Endothelial cell of umbilical vein (primary cell): Measurements from ENCODE around the gene AGPAT1. TPM values are rescaled to one million over a fixed set of nuclear protein-coding genes. Genes with fewer than 3 reads are reported as not detected.

Experiments
- BruUV-seq: library from RNA; stranded (reverse); fragments of 400-500 nt; replicated peaks from 2 replicates; lab custom pipeline; 2021; lab: Mats Ljungman, UMichigan
- CTCF ChIA-PET: fragments of 300-600, 350-600 bp; sonication (Branson Sonifier 250); formaldehyde crosslinking; loops from one replicate; lab custom pipeline; 2021; ENCODE audit warnings: antibody characterized with exemption, inconsistent platforms; lab: Charles Lee
- POLR2A ChIA-PET: fragments of 300-600, 350-600 bp; sonication (Branson Sonifier 250); formaldehyde crosslinking; loops from one replicate; lab custom pipeline; 2021; ENCODE audit warnings: antibody characterized with exemption, inconsistent platforms; lab: Charles Lee
- DNase-seq: peaks from one replicate; pipeline ENCODE4 v3.0.0-alpha.2; 2011; ENCODE audit warnings: low read depth, low spot score
- FAIRE-seq: peaks from 2 replicates; lab custom pipeline; 2011; peaks lifted over from hg19 to GRCh38; lab: Jason Lieb, UNC
- H2AFZ ChIP-seq: 2 replicates; pipeline ENCODE4 v1.6.0; 2012; ENCODE audit warnings: low read depth, low read length, control low read depth, inconsistent platforms
- H3K27ac ChIP-seq: 2 replicates; pipeline ENCODE4 v1.5.1; 2011; ENCODE audit warnings: low read depth, mild to moderate bottlenecking, control low read depth, low read length, moderate library complexity; ENCODE audit not compliant: insufficient read depth
- H3K27me3 ChIP-seq, 2 experiments: 2 replicates each; pipeline versions ENCODE4 v1.6.0 to v1.6.1; 2011; ENCODE audit warnings: low read length in 2 of 2, mixed read lengths in 1 of 2; ENCODE audit not compliant: control insufficient read depth in 2 of 2, insufficient read depth in 2 of 2
- H3K36me3 ChIP-seq, 2 experiments: 2 replicates in 1 of 2; 3 replicates in 1 of 2; pipeline ENCODE4 v1.5.1; 2011; ENCODE audit warnings: low read length in 2 of 2, mild to moderate bottlenecking in 1 of 2, moderate library complexity in 1 of 2; ENCODE audit not compliant: control insufficient read depth in 2 of 2, insufficient read depth in 2 of 2; ENCODE audit errors: extremely low read depth in 1 of 2
- H3K4me1 ChIP-seq: 3 replicates; pipeline ENCODE4 v1.5.1; 2011; ENCODE audit warnings: mild to moderate bottlenecking, low read length; ENCODE audit not compliant: control insufficient read depth, insufficient read depth; ENCODE audit errors: extremely low read depth
- H3K4me2 ChIP-seq: 2 replicates; pipeline ENCODE4 v1.6.1; 2011; ENCODE audit warnings: low read length, control low read depth, mixed read lengths; ENCODE audit not compliant: insufficient read depth
- H3K4me3 ChIP-seq, 3 experiments: fragments of 200-600 bp in 1 of 3; sonication (generic), shearing (Covaris generic) in 1 of 3; replicated peaks in 1 of 3; 2 replicates each; pipeline ENCODE4 v1.5.1; 2011 to 2016; ENCODE audit warnings: control low read depth in 3 of 3, low read length in 3 of 3, mild to moderate bottlenecking in 2 of 3, inconsistent platforms in 1 of 3, low read depth in 1 of 3, moderate library complexity in 1 of 3; ENCODE audit not compliant: insufficient read depth in 1 of 3
- H3K79me2 ChIP-seq: 2 replicates; pipeline ENCODE4 v1.6.0; 2012; ENCODE audit warnings: low read length, inconsistent platforms; ENCODE audit not compliant: control insufficient read depth, insufficient read depth
- H3K9ac ChIP-seq: replicated peaks from 2 replicates; pipeline ENCODE3; 2011; ENCODE audit warnings: low read length, control low read depth; ENCODE audit not compliant: insufficient read depth; ENCODE audit errors: extremely low read depth
- H3K9me1 ChIP-seq: replicated peaks from 3 replicates; pipeline ENCODE4 v1.6.0; 2011; ENCODE audit warnings: mild to moderate bottlenecking, low read length; ENCODE audit not compliant: control insufficient read depth, insufficient read depth; ENCODE audit errors: extremely low read depth
- H3K9me3 ChIP-seq: replicated peaks from 2 replicates; pipeline ENCODE4 v1.5.1; 2012; ENCODE audit warnings: low read length, inconsistent platforms; ENCODE audit not compliant: control insufficient read depth, insufficient read depth
- H4K20me1 ChIP-seq: replicated peaks from 2 replicates; pipeline ENCODE3; 2011; ENCODE audit warnings: mild to moderate bottlenecking, low read length; ENCODE audit not compliant: control insufficient read depth, insufficient read depth; ENCODE audit errors: extremely low read depth
- CTCF ChIP-seq, 2 donors: IDR thresholded peaks; 1 replicate in 1 of 2; 2 replicates in 1 of 2; pipeline ENCODE4 v1.5.1; 2011; ENCODE audit warnings: low read length in 2 of 2, mild to moderate bottlenecking in 2 of 2, moderate library complexity in 2 of 2, control low read depth in 1 of 2, inconsistent platforms in 1 of 2, low read depth in 1 of 2; ENCODE audit not compliant: insufficient read depth in 1 of 2; ENCODE audit errors: extremely low read depth in 1 of 2
- EZH2 ChIP-seq: IDR thresholded peaks from 2 replicates; pipeline ENCODE4 v1.6.1; 2012; ENCODE audit warnings: borderline replicate concordance, low read depth, mild to moderate bottlenecking, moderate library complexity, low read length, inconsistent platforms; ENCODE audit not compliant: severe bottlenecking
- FOS ChIP-seq: IDR thresholded peaks from 2 replicates; pipeline ENCODE4 v1.6.1; 2011; ENCODE audit warnings: mild to moderate bottlenecking, low read length, moderate library complexity, borderline replicate concordance; ENCODE audit not compliant: insufficient read depth
- GATA2 ChIP-seq: IDR thresholded peaks from 2 replicates; pipeline ENCODE4 v1.7.0; 2011; ENCODE audit warnings: low read depth, mild to moderate bottlenecking, moderate library complexity, mixed read lengths, low read length; ENCODE audit not compliant: insufficient read length, insufficient read depth
- JUN ChIP-seq: IDR thresholded peaks from 2 replicates; pipeline ENCODE4 v1.6.1; 2011; ENCODE audit warnings: borderline replicate concordance, low read depth; ENCODE audit not compliant: insufficient read length, insufficient read depth
- MAX ChIP-seq: IDR thresholded peaks from 2 replicates; pipeline ENCODE4 v1.6.1; 2011; ENCODE audit not compliant: insufficient read depth, insufficient read length
- MYC ChIP-seq: IDR thresholded peaks from one replicate; pipeline ENCODE4 v1.6.1; 2011; ENCODE audit warnings: mild to moderate bottlenecking, low read depth, low read length
- POLR2A ChIP-seq: IDR thresholded peaks from 2 replicates; pipeline ENCODE4 v1.6.1; 2012; ENCODE audit warnings: low read depth, mild to moderate bottlenecking, control low read depth, low read length
- POLR2AphosphoS5 ChIP-seq: IDR thresholded peaks from 2 replicates; pipeline ENCODE4 v1.6.1; 2012; ENCODE audit warnings: low read depth, mild to moderate bottlenecking, control low read depth, low read length, moderate library complexity; ENCODE audit not compliant: insufficient read depth
- dilution Hi-C: fragments of 300-500 bp; cut with MboI; formaldehyde crosslinking; loops from one replicate; pipeline ENCODE4 v1.15.0; 2019; ENCODE audit warnings: low sequenced_read_pairs; ENCODE audit not compliant: extremely low pct_ligation_motif_present
- intact Hi-C: fragments of 100-400 bp; cut with micrococcal nuclease; formaldehyde crosslinking; loops from one replicate; pipeline ENCODE4 v1.10.0; 2022
- polyA plus RNA-seq, 4 experiments: library from polyadenylated mRNA; depleted of rRNA in 3 of 4; stranded (reverse) in 3 of 4; unstranded in 1 of 4; fragments of >200 nt; gene quantifications; 2 replicates each; pipeline versions ENCODE4 v1.2.1 to v1.2.3, GENCODE V29; 2011 to 2012; ENCODE audit warnings: missing spikeins in 1 of 4
- total RNA-seq: library from RNA; stranded (reverse); gene quantifications from 2 replicates; pipeline ENCODE4 v1.2.3, GENCODE V29; 2021

Gene AGPAT1
- total and polyA plus RNA-seq, 2 donors (not counting 3 experiments of a cell fraction or from before 2014, with no cell fraction given) = 38.4 to 132 TPM

GRCh38 chr6:32194825-32195651, 19.2 kb upstream of the AGPAT1 start:
- H2AFZ ChIP-seq = no peak overlapping the region
- peaks cover 4% of the 10 kb centered on the region for H3K79me2 ChIP-seq
- dilution Hi-C loops = no loop called here
- peak overlapping the region in 2 of 3 experiments; percentile 29 to 50 for H3K4me3 ChIP-seq
- H3K4me2 ChIP-seq = peak overlapping the region; percentile 78
- DNase-seq (peak; percentile 67), FAIRE-seq (no peak)
- peaks cover 0 to 2% of the 10 kb centered on the region in 2 experiments for H3K36me3 ChIP-seq
- H3K9ac ChIP-seq = peak overlapping the region; percentile 73
- BruUV-seq = TSS peak; percentile 64
- no peaks in the 10 kb centered on the region for H3K27me3 ChIP-seq
- H3K27ac ChIP-seq = peak overlapping the region; percentile 80
- intact Hi-C loops = loop anchor here (1.0 to 10.0 kb wide), 8 partner anchors 17 to 774 kb away; partner anchors contain the start of genes C6orf47, CSNK2B, FKBPL and GPANK1
- ChIA-PET CTCF (interaction anchor here (0.8 to 1.6 kb wide), 22 partner anchors 9 to 643 kb away, joined by 3 to 24 read pairs (median 3); partner anchors contain the start of genes AGPAT1, ATF6B, FKBPL and NOTCH4), POLR2A (interaction anchor here (0.7 to 1.6 kb wide), 7 partner anchors 8 to 67 kb away, joined by 3 to 9 read pairs (median 4); partner anchors contain the start of genes ATF6B and FKBPL)
- H3K9me3 ChIP-seq = no peaks in the 10 kb centered on the region
- peaks cover 40% of the 10 kb centered on the region for H3K4me1 ChIP-seq
- no peaks in the 10 kb centered on the region for H4K20me1 ChIP-seq
- no peaks in the 10 kb centered on the region for H3K9me1 ChIP-seq
- peak; percentile 43 to 48 for TF ChIP-seq CTCF (IDR thresholded peaks at IDR 0.05; ENCODE audit: extremely low read depth in 1 of 2, insufficient read depth in 1 of 2, low read depth in 1 of 2, low read length in 2 of 2)
- no peak for TF ChIP-seq MYC

- no peaks in the 10 kb centered on the region for H3K9me3 ChIP-seq
- peaks cover 0 to 2% of the 10 kb centered on the region in 2 experiments for H3K36me3 ChIP-seq
- H3K79me2 ChIP-seq = peaks cover 7% of the 10 kb centered on the region
- H3K9me1 ChIP-seq = no peaks in the 10 kb centered on the region
- POLR2A ChIA-PET = no interaction called here
- H3K27ac ChIP-seq = no peak overlapping the region
- CTCF ChIA-PET = interaction anchor here (1.6 kb wide), 1 partner anchor 76 kb away, joined by 24 read pairs; no protein-coding TSS in a partner anchor
- no peak overlapping the region for H2AFZ ChIP-seq
- H4K20me1 ChIP-seq = no peaks in the 10 kb centered on the region
- TF ChIP-seq EZH2 (no peak), FOS (no peak), CTCF (IDR thresholded peaks at IDR 0.05; ENCODE audit: extremely low read depth in 1 of 2, insufficient read depth in 1 of 2, low read depth in 1 of 2, low read length in 2 of 2) (no peak), POLR2AphosphoS5 (no peak), MYC (no peak), MAX (no peak), GATA2 (no peak), POLR2A (no peak), JUN (no peak)
- DNase-seq = no peak
- BruUV-seq = no TSS peak
- intact Hi-C loops = loop anchor here (10.0 kb wide), 2 partner anchors 150 to 530 kb away; partner anchors contain the start of genes C6orf47, CSNK2B, GPANK1 and LY6G5B
- no peak overlapping the region for H3K4me2 ChIP-seq
- no peak overlapping the region for H3K4me3 ChIP-seq
- H3K27me3 ChIP-seq = no peaks in the 10 kb centered on the region
- H3K9ac ChIP-seq = no peak overlapping the region
- H3K4me1 ChIP-seq = peaks cover 40% of the 10 kb centered on the region
- no peak for FAIRE-seq
- dilution Hi-C loops = no loop called here
Observed at GRCh38 chr6:32194388-32194787, 18.5 kb upstream of the AGPAT1 start.
